Ovary (tissue), 9 donors: ENCODE measurements around the gene ENOX1. TPM values are rescaled to one million over a fixed set of nuclear protein-coding genes. Genes with fewer than 3 reads are reported as not detected.

Source experiments
- DNase-seq, 5 donors: peaks; one replicate each; pipeline ENCODE4 v3.0.0-alpha.2; 2019 to 2020
- H3K27ac ChIP-seq, 2 donors: fragments of 200-600 bp; one replicate each; pipeline versions ENCODE4 v1.5.1 to v1.8.0; 2019 to 2022
- H3K27me3 ChIP-seq: fragments of 200-600 bp; one replicate; pipeline ENCODE4 v1.8.0; 2022
- H3K36me3 ChIP-seq: fragments of 200-600 bp; sonication (generic); one replicate; pipeline ENCODE4 v1.5.1; 2019
- H3K4me1 ChIP-seq: one replicate; pipeline ENCODE4 v1.8.1; 2013; ENCODE audit warnings: mild to moderate bottlenecking, moderate library complexity; ENCODE audit not compliant: insufficient read depth
- H3K4me3 ChIP-seq: fragments of 200-600 bp; sonication (generic); one replicate; pipeline ENCODE4 v1.5.1; 2017
- H3K9me3 ChIP-seq, 2 donors: fragments of 200-600 bp in 1 of 2; sonication (generic) in 1 of 2; one replicate each; pipeline versions ENCODE4 v1.5.1 to v1.8.1; 2013 to 2019; ENCODE audit warnings: mild to moderate bottlenecking in 1 of 2, moderate library complexity in 1 of 2
- CTCF ChIP-seq, 3 donors: fragments of 450-650 bp in 2 of 3; fragments of 200-600 bp in 1 of 3; IDR thresholded peaks; one replicate each; pipeline versions ENCODE4 v1.5.1 to v1.8.0; 2016 to 2022; ENCODE audit warnings: antibody characterized with exemption in 3 of 3, mild to moderate bottlenecking in 1 of 3
- EP300 ChIP-seq: sonication (generic); formaldehyde crosslinking; IDR thresholded peaks from one replicate; pipeline ENCODE4 v1.6.1; 2017; ENCODE audit warnings: antibody characterized with exemption
- POLR2A ChIP-seq: fragments of 450-650 bp; IDR thresholded peaks from one replicate; pipeline ENCODE4 v1.6.1; 2017; ENCODE audit warnings: antibody characterized with exemption, mild to moderate bottlenecking, moderate library complexity
- WGBS, 3 donors: extraction: QIAGEN DNeasy Blood & Tissue Kit in 1 of 3; methylation state at CpG; one replicate each; pipeline versions ENCODE4 v1.1.5 to v1.1.7; 2013 to 2017; 5-methylcytosine and 5-hydroxymethylcytosine counted together
- intact Hi-C, 4 donors: fragments of 100-400 bp; cut with DNase I; formaldehyde crosslinking; loops; one replicate each; pipeline versions ENCODE4 v1.11.0 to v1.15.1; 2022 to 2023
- polyA plus RNA-seq, 2 donors: library from polyadenylated mRNA; stranded (reverse); fragments of 200-250 nt in 1 of 2; fragments of 350-450 nt in 1 of 2; fragmentation: Illumina TruSeq in 1 of 2; extraction: RNeasy Lipid Tissue Mini Kit (QIAGEN cat#74804) in 1 of 2; gene quantifications; one replicate each; pipeline ENCODE4 v1.2.3, GENCODE V29; 2013 to 2014
- total RNA-seq, 7 donors: library from RNA; depleted of rRNA in 2 of 7; stranded (reverse); fragments of >200 nt in 2 of 7; fragmentation: NEBNext Ultra II Directional in 3 of 7; extraction: Animal tissue kit (Norgen Biotek cat#: 25700) in 3 of 7; gene quantifications; one replicate each; pipeline versions ENCODE4 v1.1.0 to v1.2.4, GENCODE V29; 2016 to 2023
- donor health status: DM: no; HTN: no; CAD: no; lungs with moderate emphysema.
- donor health status: DM: no; HTN: no; CAD: no.
- donor health status: Bipolar disorder and iron deficiency.
- donor health status: DM: yes; HTN: yes; CAD: no.
- donor health status: DM: no; HTN: no; CAD: no.
- donor health status: DM: yes; HTN: yes; CAD: no.

Gene ENOX1
- total and polyA plus RNA-seq, 9 donors: 3.6 to 17.5 (median 7.8) TPM

- Histone ChIP-seq H3K27ac (peak overlapping the region in 1 of 2 donors; percentile 37), H3K27me3 (no peaks in the 10 kb centered on the region), H3K4me3 (no peak overlapping the region), H3K36me3 (no peaks in the 10 kb centered on the region), H3K9me3 (no peaks in the 10 kb centered on the region), H3K4me1 (no peaks in the 10 kb centered on the region)
- 8 to 30% (median 18%) methylated on average over 9 of the region's 9 CpGs for WGBS, 3 donors
- TF ChIP-seq CTCF (IDR thresholded peaks at IDR 0.05) (no peak), EP300 (no peak), POLR2A (no peak)
- peak; percentile 53 to 65 (median 61) for DNase-seq
- intact Hi-C loops: no loop called here
These were observed 375.0 kb downstream of the ENOX1 start for GRCh38 chr13:43411741-43412140.

- H3K27me3 ChIP-seq: no peaks in the 10 kb centered on the region
- WGBS, 3 donors: 54 to 66% (median 62%) methylated on average over 2 of the region's 2 CpGs
- H3K9me3 ChIP-seq: no peaks in the 10 kb centered on the region
- H3K4me1 ChIP-seq: no peaks in the 10 kb centered on the region
- no peak for TF ChIP-seq EP300
- TF ChIP-seq POLR2A: no peak
- TF ChIP-seq CTCF (IDR thresholded peaks at IDR 0.05): no peak
- intact Hi-C loops: no loop called here
- H3K4me3 ChIP-seq: no peak overlapping the region
- no peaks in the 10 kb centered on the region for H3K36me3 ChIP-seq
- DNase-seq: no peak
- H3K27ac ChIP-seq: no peak overlapping the region
These were observed 375.6 kb downstream of the ENOX1 start for GRCh38 chr13:43411211-43411610.

GRCh38 chr13:43408274-43408673 lies 378.5 kb downstream of the ENOX1 start:
- no peak overlapping the region for H3K27ac ChIP-seq
- H3K9me3 ChIP-seq: no peaks in the 10 kb centered on the region
- no peaks in the 10 kb centered on the region for H3K27me3 ChIP-seq
- no peaks in the 10 kb centered on the region for H3K36me3 ChIP-seq
- intact Hi-C loops: no loop called here
- no peak overlapping the region for H3K4me3 ChIP-seq
- H3K4me1 ChIP-seq: no peaks in the 10 kb centered on the region
- DNase-seq: no peak
- 88 to 95% (median 93%) methylated on average over 3 of the region's 3 CpGs for WGBS, 3 donors
- TF ChIP-seq CTCF (IDR thresholded peaks at IDR 0.05) (no peak), EP300 (no peak), POLR2A (no peak)

GRCh38 chr13:43407023-43407581 lies 379.7 kb downstream of the ENOX1 start:
- TF ChIP-seq EP300 (no peak), CTCF (IDR thresholded peaks at IDR 0.05) (no peak)
- Histone ChIP-seq H3K4me1 (no peaks in the 10 kb centered on the region), H3K4me3 (no peak overlapping the region), H3K36me3 (no peaks in the 10 kb centered on the region), H3K27me3 (no peaks in the 10 kb centered on the region), H3K9me3 (no peaks in the 10 kb centered on the region), H3K27ac (no peak overlapping the region)
- 94 to 98% (median 95%) methylated on average over 5 of the region's 5 CpGs for WGBS, 3 donors
- intact Hi-C loops: no loop called here
- no peak for DNase-seq
